Dermis blood vessel endothelial cell (primary cell): Measurements from ENCODE around the gene RANGAP1. TPM values are rescaled to one million over a fixed set of nuclear protein-coding genes. Genes with fewer than 3 reads are reported as not detected.

Source experiments
- DNase-seq: peaks from one replicate; pipeline ENCODE4 v3.0.0; 2010
- total RNA-seq: library from RNA; depleted of rRNA; stranded (reverse); fragments of >200 nt; gene quantifications from 2 replicates; pipeline ENCODE4 v1.2.3, GENCODE V29; 2014

The RANGAP1 gene, protein sequence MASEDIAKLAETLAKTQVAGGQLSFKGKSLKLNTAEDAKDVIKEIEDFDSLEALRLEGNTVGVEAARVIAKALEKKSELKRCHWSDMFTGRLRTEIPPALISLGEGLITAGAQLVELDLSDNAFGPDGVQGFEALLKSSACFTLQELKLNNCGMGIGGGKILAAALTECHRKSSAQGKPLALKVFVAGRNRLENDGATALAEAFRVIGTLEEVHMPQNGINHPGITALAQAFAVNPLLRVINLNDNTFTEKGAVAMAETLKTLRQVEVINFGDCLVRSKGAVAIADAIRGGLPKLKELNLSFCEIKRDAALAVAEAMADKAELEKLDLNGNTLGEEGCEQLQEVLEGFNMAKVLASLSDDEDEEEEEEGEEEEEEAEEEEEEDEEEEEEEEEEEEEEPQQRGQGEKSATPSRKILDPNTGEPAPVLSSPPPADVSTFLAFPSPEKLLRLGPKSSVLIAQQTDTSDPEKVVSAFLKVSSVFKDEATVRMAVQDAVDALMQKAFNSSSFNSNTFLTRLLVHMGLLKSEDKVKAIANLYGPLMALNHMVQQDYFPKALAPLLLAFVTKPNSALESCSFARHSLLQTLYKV
- 84.2 and 106 TPM in 2 replicates for total RNA-seq

- peak; percentile 99 for DNase-seq
These were observed at the start of gene RANGAP1 for GRCh38 chr22:41285820-41286638. Gene RANGAP1, minus strand, starts transcription at chr22:41286187. Its CDS starts 5,143 bp downstream, at chr22:41281044.

- no peak for DNase-seq
These were observed 49.1 kb upstream of the RANGAP1 start for GRCh38 chr22:41334951-41335635.

DNA sequence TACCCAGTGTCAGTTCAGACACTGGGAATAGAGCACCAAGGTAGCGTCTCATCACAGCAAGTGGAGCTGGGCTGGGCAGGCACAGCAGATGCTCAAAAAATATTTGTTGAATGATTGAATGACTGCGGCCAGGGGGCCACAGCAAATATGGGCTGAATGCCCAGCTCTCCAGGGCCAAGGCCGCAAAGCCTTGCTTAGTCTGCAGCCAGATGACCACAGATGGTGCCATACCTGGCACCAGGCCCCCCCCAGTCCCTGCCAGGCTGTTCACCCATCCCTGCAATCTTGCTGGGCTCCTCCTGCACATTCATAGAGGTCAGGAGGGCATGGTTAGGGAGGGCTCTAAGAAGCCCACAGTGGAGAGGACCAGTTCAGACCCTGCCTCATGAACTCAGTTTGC lies 48.2 kb upstream of the RANGAP1 start:
- DNase-seq: no peak

- no peak for DNase-seq
These were observed 47.8 kb upstream of the RANGAP1 start for GRCh38 chr22:41333806-41334205.

GRCh38 chr22:41332217-41332939 lies 46.4 kb upstream of the RANGAP1 start:
- DNase-seq: no peak

- DNase-seq: no peak
These were observed 44.2 kb upstream of the RANGAP1 start for GRCh38 chr22:41330169-41330568.

- peak; percentile 68 for DNase-seq
These were observed 41.1 kb upstream of the RANGAP1 start for GRCh38 chr22:41327124-41327523.

- DNase-seq: no peak
These were observed 39.0 kb upstream of the RANGAP1 start for GRCh38 chr22:41324821-41325528.

GRCh38 chr22:41320416-41321240 lies 34.6 kb upstream of the RANGAP1 start:
- DNase-seq: no peak

- DNase-seq: no peak
These were observed 29.6 kb upstream of the RANGAP1 start for GRCh38 chr22:41315586-41315985.

- DNase-seq: no peak
These were observed 28.8 kb upstream of the RANGAP1 start for GRCh38 chr22:41314821-41315220.

- no peak for DNase-seq
These were observed 25.5 kb upstream of the RANGAP1 start for GRCh38 chr22:41311487-41311886.

GRCh38 chr22:41310336-41310735 lies 24.3 kb upstream of the RANGAP1 start:
- no peak for DNase-seq

- no peak for DNase-seq
These were observed 22.6 kb upstream of the RANGAP1 start for GRCh38 chr22:41308544-41308947.

- no peak for DNase-seq
These were observed 22.1 kb upstream of the RANGAP1 start for GRCh38 chr22:41308054-41308453.

- DNase-seq: peak; percentile 81
These were observed 19.7 kb upstream of the RANGAP1 start for GRCh38 chr22:41305646-41306045.

DNA sequence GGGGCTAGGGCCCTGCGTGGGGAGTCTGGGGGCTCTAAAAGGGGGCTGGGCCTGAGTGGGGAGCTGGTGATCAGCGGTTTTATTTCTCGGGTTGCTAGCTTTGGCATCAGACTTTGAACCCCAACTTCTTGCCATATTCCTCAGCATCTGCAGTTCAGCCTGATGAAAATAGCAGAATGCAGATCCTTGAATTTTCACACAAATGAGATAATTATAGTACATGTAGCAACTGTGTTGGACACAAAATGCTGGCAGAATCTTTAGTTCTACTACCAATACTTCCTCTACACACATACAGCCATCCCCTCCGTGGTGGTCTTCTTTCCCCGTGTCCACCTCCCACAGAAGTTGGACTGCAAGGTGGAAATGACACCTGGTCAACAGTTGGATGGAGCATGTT lies 16.8 kb upstream of the RANGAP1 start:
- peak; percentile 10 for DNase-seq

DNA sequence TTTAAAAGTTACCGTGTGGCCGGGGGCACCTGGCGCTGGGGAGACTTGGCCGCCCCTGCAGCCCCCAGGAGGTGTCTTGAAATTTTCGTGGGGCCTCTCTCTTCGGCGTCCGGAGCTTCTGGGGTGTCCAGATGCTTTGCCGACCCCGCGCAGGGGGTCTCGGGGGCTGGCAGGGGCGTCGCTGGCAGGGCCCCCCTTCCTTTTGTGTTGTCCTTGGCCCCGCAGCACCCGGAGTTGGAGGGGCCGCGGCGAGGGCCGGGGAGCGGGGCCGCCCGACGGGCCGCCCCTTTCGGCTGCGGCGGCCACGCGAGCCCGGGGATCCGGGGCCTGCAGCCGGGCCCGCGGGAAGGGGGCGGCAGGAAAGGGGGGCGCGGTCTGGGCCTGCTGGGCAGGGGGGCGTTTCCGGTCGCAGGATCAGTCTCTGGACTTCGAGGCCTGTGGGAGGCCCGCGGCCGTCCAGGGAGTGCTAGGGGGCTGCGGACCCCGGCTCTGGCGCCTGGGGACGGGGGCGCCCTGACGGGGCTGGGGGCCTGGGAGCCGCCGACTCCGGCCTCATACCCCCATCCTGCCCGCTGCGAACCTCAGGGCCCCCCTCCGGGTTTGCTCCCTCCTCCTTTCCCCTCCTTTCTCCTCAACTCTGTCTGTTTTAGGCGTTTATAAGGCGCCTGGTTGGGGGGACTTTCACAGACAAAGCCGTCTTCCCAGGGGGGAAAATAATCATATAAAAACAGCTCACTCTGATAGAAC lies 16.2 kb upstream of the RANGAP1 start:
- DNase-seq: peak; percentile 27
